HCT116 (cell line): ENCODE results near the gene PRPF39. TPM values are rescaled to one million over a fixed set of nuclear protein-coding genes. Genes with fewer than 3 reads are reported as not detected.

Source experiments
- total RNA-seq: library from RNA; stranded (reverse); gene quantifications from one replicate; pipeline ENCODE4 v1.2.1, GENCODE V29; 2021; ENCODE audit not compliant: unreplicated experiment

Gene PRPF39
- total RNA-seq, 1 experiment from 2014 or later, result 44.7 TPM

Other genes with a start within 250 kb of the PRPF39 start
- gene KLHL28, start 122.2 kb upstream of the PRPF39 start, total RNA-seq, result 11.2 TPM
- 1.9 TPM for gene TOGARAM1, start 121.9 kb upstream of the PRPF39 start, total RNA-seq
- 67.8 TPM for gene FKBP3, start 50.4 kb downstream of the PRPF39 start, total RNA-seq
- gene FANCM, start 51.8 kb downstream of the PRPF39 start, total RNA-seq, result 10.9 TPM
- gene MIS18BP1, start 169.1 kb downstream of the PRPF39 start, total RNA-seq, result 37.9 TPM